H9 (cell line): Measurements from ENCODE around the gene ADGRG4. TPM values are rescaled to one million over a fixed set of nuclear protein-coding genes. Genes with fewer than 3 reads are reported as not detected.

ENCODE experiments used
- DNase-seq: peaks from one replicate; pipeline ENCODE4 v3.0.0-alpha.2; 2017
- H2AFZ ChIP-seq: one replicate; pipeline ENCODE4 v1.6.1; 2013; ENCODE audit warnings: mild to moderate bottlenecking, low read length, control low read depth, moderate library complexity
- H2AK5ac ChIP-seq: 2 replicates; pipeline ENCODE4 v1.6.1; 2013; ENCODE audit warnings: low read length, control low read depth, mixed read lengths; ENCODE audit not compliant: insufficient read length
- H2BK120ac ChIP-seq: one replicate; pipeline ENCODE4 v1.6.1; 2013; ENCODE audit warnings: low read depth, mild to moderate bottlenecking, low read length, control low read depth, inconsistent platforms; ENCODE audit not compliant: poor library complexity, severe bottlenecking
- H2BK12ac ChIP-seq: 2 replicates; pipeline ENCODE4 v1.6.1; 2013; ENCODE audit warnings: low read length, control low read depth, mixed read lengths, low read depth; ENCODE audit not compliant: insufficient read length
- H2BK15ac ChIP-seq: 2 replicates; pipeline ENCODE4 v1.6.1; 2013; ENCODE audit warnings: low read depth, low read length, control low read depth
- H2BK20ac ChIP-seq: one replicate; pipeline ENCODE4 v1.6.1; 2013; ENCODE audit warnings: low read depth, mild to moderate bottlenecking, low read length, control low read depth, inconsistent platforms; ENCODE audit not compliant: poor library complexity, severe bottlenecking
- H2BK5ac ChIP-seq: 2 replicates; pipeline ENCODE4 v1.6.1; 2013; ENCODE audit warnings: low read length, control low read depth, mixed read lengths; ENCODE audit not compliant: insufficient read length
- H3K14ac ChIP-seq: 2 replicates; pipeline ENCODE4 v1.6.1; 2013; ENCODE audit warnings: low read length, control low read depth; ENCODE audit not compliant: insufficient read depth
- H3K18ac ChIP-seq: 2 replicates; pipeline ENCODE4 v1.6.1; 2013; ENCODE audit warnings: low read depth, mild to moderate bottlenecking, mixed read lengths, low read length, control low read depth; ENCODE audit not compliant: insufficient read length
- H3K23ac ChIP-seq: 2 replicates; pipeline ENCODE4 v1.6.1; 2013; ENCODE audit warnings: low read length, control low read depth, mixed read lengths, low read depth; ENCODE audit not compliant: insufficient read length
- H3K23me2 ChIP-seq: 2 replicates; pipeline ENCODE4 v1.6.1; 2013; ENCODE audit warnings: low read depth, mild to moderate bottlenecking, mixed read lengths, low read length, control low read depth; ENCODE audit not compliant: insufficient read length, poor library complexity, severe bottlenecking
- H3K27ac ChIP-seq: 2 replicates; pipeline ENCODE4 v1.5.1; 2013; ENCODE audit warnings: low read length, control low read depth, mixed read lengths, low read depth; ENCODE audit not compliant: insufficient read length
- H3K27me3 ChIP-seq: 2 replicates; pipeline ENCODE4 v1.6.1; 2013; ENCODE audit warnings: low read length, control low read depth, inconsistent platforms; ENCODE audit not compliant: insufficient read depth
- H3K4ac ChIP-seq: 2 replicates; pipeline ENCODE4 v1.6.1; 2013; ENCODE audit warnings: low read depth, mild to moderate bottlenecking, control low read depth, inconsistent platforms, low read length, moderate library complexity
- H3K4me1 ChIP-seq: 2 replicates; pipeline ENCODE4 v1.6.1; 2013; ENCODE audit warnings: low read length, control low read depth, inconsistent platforms; ENCODE audit not compliant: insufficient read depth
- H3K4me2 ChIP-seq: 2 replicates; pipeline ENCODE4 v1.6.1; 2013; ENCODE audit warnings: low read length, control low read depth, mixed read lengths; ENCODE audit not compliant: insufficient read length, insufficient read depth
- H3K56ac ChIP-seq: 2 replicates; pipeline ENCODE4 v1.6.1; 2013; ENCODE audit warnings: low read depth, mild to moderate bottlenecking, mixed read lengths, low read length, control low read depth; ENCODE audit not compliant: insufficient read length
- H3K79me1 ChIP-seq: 2 replicates; pipeline ENCODE4 v1.6.1; 2013; ENCODE audit warnings: low read depth, mild to moderate bottlenecking, moderate library complexity, low read length, control low read depth, inconsistent platforms; ENCODE audit not compliant: insufficient read depth, poor library complexity, severe bottlenecking
- H3K79me2 ChIP-seq: 2 replicates; pipeline ENCODE4 v1.6.1; 2013; ENCODE audit warnings: low read length, control low read depth, inconsistent platforms; ENCODE audit not compliant: insufficient read depth
- H3K9ac ChIP-seq: 2 replicates; pipeline ENCODE4 v1.6.1; 2013; ENCODE audit warnings: low read length, control low read depth, mixed read lengths; ENCODE audit not compliant: insufficient read length; ENCODE audit errors: extremely low read depth
- H3K9me3 ChIP-seq: one replicate; pipeline ENCODE4 v1.6.1; 2013; ENCODE audit warnings: low read depth, low read length, inconsistent platforms; ENCODE audit not compliant: control insufficient read depth
- H3T11ph ChIP-seq: one replicate; pipeline ENCODE4 v1.6.1; 2013; ENCODE audit warnings: mild to moderate bottlenecking, low read length, control low read depth, inconsistent platforms
- H4K20me1 ChIP-seq: one replicate; pipeline ENCODE4 v1.6.1; 2013; ENCODE audit not compliant: control insufficient read depth, insufficient read length, insufficient read depth
- H4K5ac ChIP-seq: 2 replicates; pipeline ENCODE4 v1.6.1; 2013; ENCODE audit warnings: low read depth, mild to moderate bottlenecking, mixed read lengths, low read length, control low read depth; ENCODE audit not compliant: insufficient read length
- H4K8ac ChIP-seq: replicated peaks from 2 replicates; pipeline ENCODE4 v1.6.1; 2013; ENCODE audit warnings: low read length, control low read depth, mixed read lengths, low read depth; ENCODE audit not compliant: insufficient read length
- H4K91ac ChIP-seq: 2 replicates; pipeline ENCODE4 v1.6.1; 2013; ENCODE audit warnings: low read depth, mild to moderate bottlenecking, moderate library complexity, mixed read lengths, low read length, control low read depth; ENCODE audit not compliant: insufficient read length
- H3K27ac Mint-ChIP-seq, 3 experiments: 2 replicates in 2 of 3; 3 replicates in 1 of 3; pipeline ENCODE4 v1.8.0; 2020 to 2021; ENCODE audit warnings: mixed read lengths in 3 of 3, mild to moderate bottlenecking in 1 of 3, moderate library complexity in 1 of 3
- H3K27me3 Mint-ChIP-seq: 2 replicates; pipeline ENCODE4 v1.8.0; 2021; ENCODE audit warnings: low read depth, mild to moderate bottlenecking, moderate library complexity, mixed read lengths
- H3K36me3 Mint-ChIP-seq, 3 experiments: 2 replicates in 2 of 3; 3 replicates in 1 of 3; pipeline ENCODE4 v1.8.0; 2020 to 2021; ENCODE audit warnings: low read depth in 3 of 3, mixed read lengths in 3 of 3; ENCODE audit not compliant: insufficient read depth in 1 of 3
- H3K4me1 Mint-ChIP-seq, 2 experiments: 2 replicates each; pipeline ENCODE4 v1.8.0; 2020; ENCODE audit warnings: mixed read lengths in 2 of 2
- H3K4me3 Mint-ChIP-seq, 2 experiments: 2 replicates in 1 of 2; 3 replicates in 1 of 2; pipeline ENCODE4 v1.8.0; 2020 to 2021; ENCODE audit warnings: mild to moderate bottlenecking in 2 of 2, mixed read lengths in 2 of 2, moderate library complexity in 1 of 2
- H3K9me3 Mint-ChIP-seq, 2 experiments: 2 replicates in 1 of 2; 3 replicates in 1 of 2; pipeline ENCODE4 v1.8.0; 2020; ENCODE audit warnings: mild to moderate bottlenecking in 2 of 2, mixed read lengths in 2 of 2, moderate library complexity in 1 of 2
- WGBS: extraction: QIAGEN DNeasy Blood & Tissue Kit; methylation state at CpG from one replicate; pipeline ENCODE4 v1.1.7; 2013; ENCODE audit warnings: missing lambda C conversion rate, low lambda C conversion rate, mixed read lengths; ENCODE audit not compliant: insufficient read length; ENCODE audit errors: extremely low coverage; 5-methylcytosine and 5-hydroxymethylcytosine counted together
- total RNA-seq: library from RNA; stranded (reverse); gene quantifications from 2 replicates; pipeline ENCODE4 v1.2.1, GENCODE V29; 2021
- TF ChIP-seq, protein P1 (sequence below): fragments of 200-600 bp; sonication (generic); conservative IDR thresholded peaks from 3 replicates; pipeline ENCODE4 v1.8.0; 2021; ENCODE audit warnings: antibody characterized with exemption, mild to moderate bottlenecking

The ADGRG4 gene
- total RNA-seq, 1 experiment from 2014 or later = not detected

- Histone ChIP-seq H3K27me3 (no peaks in the 10 kb centered on the region), H2BK12ac (no peak overlapping the region), H3K18ac (no peak overlapping the region), H2AK5ac (no peak overlapping the region), H3K79me2 (no peaks in the 10 kb centered on the region), H3K56ac (no peak overlapping the region), H4K5ac (no peak overlapping the region), H3K4ac (no peak overlapping the region), H3K27ac (no peak overlapping the region), H4K8ac (no peak overlapping the region), H4K91ac (no peak overlapping the region), H3K23me2 (no peaks in the 10 kb centered on the region), H4K20me1 (no peaks in the 10 kb centered on the region), H2BK15ac (no peak overlapping the region), H3K4me1 (no peaks in the 10 kb centered on the region), H3T11ph (no peak overlapping the region), H2AFZ (no peak overlapping the region), H3K79me1 (no peaks in the 10 kb centered on the region), H3K23ac (no peak overlapping the region), H3K9ac (no peak overlapping the region), H2BK5ac (no peak overlapping the region), H3K14ac (no peak overlapping the region), H3K9me3 (peaks cover 45% of the 10 kb centered on the region), H3K4me2 (no peak overlapping the region), H2BK20ac (no peak overlapping the region), H2BK120ac (no peak overlapping the region)
- Mint-ChIP-seq H3K27ac (no peak overlapping the region), H3K36me3 (peaks cover 0 to 2% (median 0%) of the 10 kb centered on the region in 3 experiments; a peak in 1 of 7 replicates), H3K4me1 (no peaks in the 10 kb centered on the region), H3K27me3 (peaks cover 4% of the 10 kb centered on the region), H3K9me3 (peaks cover 53 to 54% of the 10 kb centered on the region in 2 experiments), H3K4me3 (no peak overlapping the region)
- DNase-seq = no peak
- no CpG with 5 or more reads among the region's 8 CpGs for WGBS
- TF ChIP-seq, protein P1, sequence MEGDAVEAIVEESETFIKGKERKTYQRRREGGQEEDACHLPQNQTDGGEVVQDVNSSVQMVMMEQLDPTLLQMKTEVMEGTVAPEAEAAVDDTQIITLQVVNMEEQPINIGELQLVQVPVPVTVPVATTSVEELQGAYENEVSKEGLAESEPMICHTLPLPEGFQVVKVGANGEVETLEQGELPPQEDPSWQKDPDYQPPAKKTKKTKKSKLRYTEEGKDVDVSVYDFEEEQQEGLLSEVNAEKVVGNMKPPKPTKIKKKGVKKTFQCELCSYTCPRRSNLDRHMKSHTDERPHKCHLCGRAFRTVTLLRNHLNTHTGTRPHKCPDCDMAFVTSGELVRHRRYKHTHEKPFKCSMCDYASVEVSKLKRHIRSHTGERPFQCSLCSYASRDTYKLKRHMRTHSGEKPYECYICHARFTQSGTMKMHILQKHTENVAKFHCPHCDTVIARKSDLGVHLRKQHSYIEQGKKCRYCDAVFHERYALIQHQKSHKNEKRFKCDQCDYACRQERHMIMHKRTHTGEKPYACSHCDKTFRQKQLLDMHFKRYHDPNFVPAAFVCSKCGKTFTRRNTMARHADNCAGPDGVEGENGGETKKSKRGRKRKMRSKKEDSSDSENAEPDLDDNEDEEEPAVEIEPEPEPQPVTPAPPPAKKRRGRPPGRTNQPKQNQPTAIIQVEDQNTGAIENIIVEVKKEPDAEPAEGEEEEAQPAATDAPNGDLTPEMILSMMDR = no peak
Observed at GRCh38 chrX:136318895-136319597, 18.3 kb downstream of the ADGRG4 start.
